COLO668 (cell line): ENCODE results near the gene TMPRSS9.

Experiments used
- DNase-seq: peaks from one replicate; lab custom pipeline; 2025; ENCODE audit not compliant: unreplicated experiment; lab: John Stamatoyannopoulos, UW

The TMPRSS9 gene

DNA sequence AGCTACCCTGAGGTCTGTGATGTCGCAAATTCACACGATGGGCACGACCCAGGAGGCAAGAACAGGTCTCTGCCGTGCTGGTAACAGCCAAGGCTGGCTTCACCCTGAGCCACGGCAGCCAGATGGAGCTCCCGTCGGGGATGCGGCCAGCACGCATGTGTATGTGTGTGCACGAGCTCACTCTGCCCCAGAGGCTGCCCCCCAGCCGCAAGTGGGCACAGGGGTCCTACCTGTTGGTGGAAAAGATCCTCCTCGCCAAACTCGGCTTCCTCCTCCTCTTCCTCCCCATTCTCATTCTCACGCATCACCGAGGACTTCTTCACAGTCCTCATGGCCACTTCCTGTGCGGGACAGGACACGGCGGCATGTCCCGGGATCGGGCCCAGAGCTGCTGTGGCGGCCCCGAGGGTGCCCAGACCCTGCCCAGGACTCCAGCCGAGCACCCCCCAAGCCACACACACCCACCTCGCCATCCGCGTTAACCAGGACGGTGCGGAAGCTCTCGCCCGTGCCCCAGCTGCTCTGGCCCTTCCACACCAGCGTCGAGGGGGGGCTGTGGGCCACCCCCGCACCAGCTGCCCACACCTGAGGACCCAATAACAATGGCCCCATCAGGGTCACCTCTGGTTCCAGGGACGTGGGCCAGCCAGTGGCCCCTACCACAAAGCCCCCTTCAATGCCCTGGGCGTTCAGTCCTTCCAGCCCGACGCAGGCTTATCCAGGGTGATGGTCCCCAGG is 71.4 kb downstream of the TMPRSS9 start:
- DNase-seq: no peak

GRCh38 chr19:2432131-2432848 is 72.2 kb downstream of the TMPRSS9 start:
- DNase-seq: no peak

- DNase-seq: no peak
These were observed 73.8 kb downstream of the TMPRSS9 start for GRCh38 chr19:2433854-2434253.

- DNase-seq: no peak
These were observed 74.2 kb downstream of the TMPRSS9 start for GRCh38 chr19:2434267-2434666.

GRCh38 chr19:2434721-2435265 is 74.7 kb downstream of the TMPRSS9 start:
- no peak for DNase-seq

DNA sequence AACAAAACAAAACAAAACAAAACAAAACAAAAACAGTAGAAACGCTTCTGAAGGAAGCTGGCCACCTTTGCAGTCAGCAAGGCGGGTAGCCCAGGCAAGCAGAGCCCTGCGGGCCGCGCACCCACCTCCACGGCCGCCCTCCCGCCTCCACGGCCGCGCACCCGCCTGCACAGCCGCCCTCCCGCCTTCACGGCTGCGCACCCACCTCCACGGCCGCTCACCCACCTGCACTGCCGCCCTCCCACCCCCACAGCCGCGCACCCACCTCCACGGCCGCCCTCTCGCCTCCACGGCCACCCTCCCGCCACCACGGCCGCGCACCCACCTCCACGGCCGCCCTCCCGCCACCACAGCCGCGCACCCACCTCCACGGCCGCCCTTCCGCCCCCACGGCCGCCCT is 76.3 kb downstream of the TMPRSS9 start:
- no peak for DNase-seq

- no peak for DNase-seq
These were observed 76.9 kb downstream of the TMPRSS9 start for GRCh38 chr19:2436926-2437325.

- no peak for DNase-seq
These were observed 78.1 kb downstream of the TMPRSS9 start for GRCh38 chr19:2438178-2438577.

GRCh38 chr19:2440515-2440914 is 80.5 kb downstream of the TMPRSS9 start:
- DNase-seq: no peak

- no peak for DNase-seq
These were observed 81.2 kb downstream of the TMPRSS9 start for GRCh38 chr19:2441096-2441752.

DNA sequence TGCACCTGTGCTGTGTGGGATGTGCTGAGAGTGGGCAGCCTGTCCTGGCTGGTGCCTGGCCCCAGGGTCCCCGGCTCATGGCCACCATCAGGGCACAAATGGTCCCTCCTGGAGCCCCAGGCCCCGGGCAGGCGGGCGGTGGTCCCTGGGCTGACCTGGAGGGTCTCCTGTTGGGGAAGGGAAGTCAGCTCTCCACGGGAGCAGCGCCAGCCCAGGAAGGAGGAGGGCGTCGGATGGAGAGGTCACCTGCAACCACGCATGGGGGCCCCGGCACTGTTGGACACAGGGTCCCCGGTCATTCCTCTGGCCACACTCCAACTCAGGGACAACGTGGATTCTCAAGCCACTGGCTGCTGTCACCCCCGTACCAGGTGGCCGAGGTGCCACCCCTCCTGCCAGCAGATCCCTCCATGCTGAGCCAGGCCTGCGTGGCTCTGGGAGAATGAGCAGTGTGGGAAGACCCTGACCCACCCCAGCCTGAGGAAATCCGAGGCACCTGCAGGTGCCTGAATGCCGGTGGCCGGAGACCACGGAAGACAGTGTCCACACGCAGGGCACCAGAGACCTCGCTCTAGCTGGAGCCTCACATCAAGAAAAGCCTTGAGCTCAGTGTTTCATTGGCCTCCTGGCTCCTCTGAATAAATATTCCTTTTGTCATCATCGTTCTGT is 83.2 kb downstream of the TMPRSS9 start:
- no peak for DNase-seq

DNA sequence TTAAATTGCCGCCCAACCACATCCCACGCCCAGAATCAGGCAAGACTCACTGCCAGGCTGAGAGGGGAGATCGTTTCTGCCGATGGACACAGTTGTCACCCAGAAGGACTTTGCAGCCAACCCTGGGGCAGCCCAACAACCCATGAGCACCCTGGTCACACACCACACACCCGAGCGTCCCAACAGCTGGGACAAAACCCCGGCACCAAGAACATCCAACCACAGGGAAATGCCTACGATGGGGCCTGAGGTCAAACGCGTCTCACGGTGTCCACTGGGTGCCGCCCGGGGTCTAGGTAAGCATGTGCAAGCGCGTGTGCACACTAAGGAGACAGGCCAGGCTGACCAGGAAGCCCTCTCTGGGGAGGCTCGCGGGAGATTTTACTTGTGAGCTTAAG is 83.7 kb downstream of the TMPRSS9 start:
- DNase-seq: no peak

GRCh38 chr19:2444251-2445002 is 84.4 kb downstream of the TMPRSS9 start:
- no peak for DNase-seq

- peak; percentile 52 for DNase-seq
These were observed 86.3 kb downstream of the TMPRSS9 start for GRCh38 chr19:2446381-2446780.

DNA sequence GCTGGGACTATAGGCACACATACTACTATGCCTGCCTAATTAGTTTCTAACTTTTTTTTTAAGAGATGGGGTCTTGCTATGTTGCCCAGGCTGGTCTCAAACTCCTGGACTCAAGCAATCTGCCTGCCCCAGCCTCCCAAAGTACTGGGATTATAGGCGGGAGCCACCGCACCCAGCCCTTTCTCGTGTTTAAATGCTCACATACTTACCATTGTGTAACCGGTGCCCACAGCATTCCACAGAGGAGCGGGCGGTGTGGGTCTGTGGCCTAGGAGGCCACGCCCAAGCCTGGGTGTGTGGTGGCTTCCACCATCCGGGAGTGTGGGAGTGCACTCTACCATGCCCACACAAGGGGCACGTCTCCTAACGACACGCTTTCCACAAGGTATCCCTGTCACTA is 89.0 kb downstream of the TMPRSS9 start:
- no peak for DNase-seq

DNA sequence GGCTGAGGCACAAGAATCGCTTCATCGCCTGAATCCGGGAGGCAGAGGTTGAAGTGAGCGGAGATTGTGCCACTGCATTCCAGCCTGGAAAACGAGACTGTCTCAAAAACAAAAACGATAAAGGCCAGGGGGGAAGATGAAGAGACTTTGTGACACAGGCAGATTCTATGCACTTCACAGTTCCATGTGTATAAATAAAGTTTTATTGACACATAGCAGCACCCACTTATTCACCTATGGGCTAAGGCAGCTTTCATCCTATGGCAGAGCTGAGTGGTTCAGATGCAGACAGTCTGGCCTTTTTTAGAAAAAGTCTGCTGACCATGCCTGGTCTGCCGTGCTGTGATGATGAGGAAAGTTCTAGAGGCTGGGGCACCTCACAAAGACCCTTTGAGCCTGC is 91.1 kb downstream of the TMPRSS9 start:
- DNase-seq: no peak

DNA sequence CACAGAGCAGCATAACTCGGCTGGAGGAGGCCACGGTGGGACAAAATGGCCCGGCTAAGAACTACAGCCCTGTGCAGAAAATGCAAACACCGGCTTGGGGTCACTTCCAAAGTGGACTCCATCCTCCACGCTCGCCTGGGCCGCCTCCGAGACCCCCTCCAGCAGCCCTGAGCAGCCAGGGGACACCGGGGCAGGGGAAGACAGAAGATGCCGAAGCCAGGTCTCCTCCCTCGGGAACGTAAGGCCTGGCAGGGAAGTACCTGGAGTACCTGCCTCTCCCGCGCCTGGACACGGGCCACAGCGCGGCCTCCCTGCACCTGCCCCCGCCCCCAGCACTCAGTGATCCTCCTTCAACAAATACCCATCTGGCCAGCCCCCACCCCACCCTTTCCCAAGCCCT is 91.7 kb downstream of the TMPRSS9 start:
- DNase-seq: no peak

DNA sequence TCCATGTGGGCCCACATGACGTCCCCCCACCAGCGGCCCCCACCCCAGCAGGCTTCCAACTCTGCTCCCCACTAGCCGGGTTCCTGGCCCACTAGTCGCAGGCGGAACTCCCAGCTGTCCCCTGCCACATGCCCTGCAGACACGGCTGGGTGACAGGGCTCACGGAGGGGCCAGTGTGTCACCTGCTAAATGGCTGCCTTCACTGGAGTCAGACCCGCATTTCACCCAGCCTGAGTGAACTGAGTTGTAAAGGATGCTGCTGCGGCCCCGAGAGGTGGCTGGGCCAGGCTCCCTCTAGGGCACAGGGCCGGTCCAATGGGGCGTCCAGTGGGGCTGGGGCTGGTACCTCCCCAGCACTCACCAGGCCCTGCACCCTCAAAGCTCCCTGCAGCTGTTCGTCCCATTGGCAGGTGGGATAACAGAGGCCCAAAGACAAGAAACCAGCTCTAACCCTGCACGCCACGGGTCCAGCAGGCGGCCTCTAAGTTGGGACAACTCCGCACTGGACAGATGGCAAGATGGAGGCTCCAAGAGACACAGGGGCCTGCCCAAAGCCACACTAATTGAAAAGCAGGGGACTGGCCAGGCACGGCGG is 93.5 kb downstream of the TMPRSS9 start:
- DNase-seq: no peak

DNA sequence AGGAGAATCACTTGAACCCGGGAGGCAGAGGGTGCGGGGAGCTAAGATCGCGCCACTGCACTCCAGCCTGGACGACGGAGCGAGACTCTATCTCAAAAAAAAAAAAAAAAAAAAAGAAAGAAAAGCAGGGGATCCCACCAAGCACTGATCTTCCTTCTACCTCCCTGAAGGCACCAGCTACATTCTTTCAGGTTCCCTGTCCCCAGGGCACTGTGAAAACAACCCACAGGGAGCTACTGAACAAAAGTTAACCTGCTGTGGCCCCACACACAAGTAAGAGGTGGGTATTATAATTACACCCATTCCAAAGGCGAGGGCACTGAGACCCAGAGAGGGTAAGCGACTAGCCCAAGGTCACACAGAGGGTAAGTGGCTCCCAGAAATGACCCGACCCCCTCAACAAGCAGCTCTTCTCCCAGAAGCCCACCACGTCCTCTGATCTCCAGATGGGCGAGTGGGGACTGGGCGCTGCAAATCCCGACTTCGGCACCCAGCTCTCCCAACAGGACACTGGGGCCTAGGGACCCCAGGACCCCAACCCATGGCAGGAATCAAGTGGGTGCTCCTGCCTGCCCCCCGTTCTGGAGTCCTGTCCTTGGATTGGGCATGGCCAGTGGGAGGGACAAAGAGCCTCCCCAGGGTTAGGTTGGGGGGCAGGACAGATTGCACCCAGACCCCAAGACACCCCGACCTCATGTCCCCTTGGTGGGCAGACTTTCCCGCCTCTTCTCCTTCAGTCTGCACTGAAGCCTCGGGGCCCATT is 94.3 kb downstream of the TMPRSS9 start:
- DNase-seq: no peak
